Loucy (cell line): Measurements from ENCODE around the gene PINK1.

Experiments
- H2AFZ ChIP-seq: fragments of 200-600 bp; sonication (generic); 2 replicates; pipeline ENCODE4 v1.6.0; 2016; ENCODE audit warnings: antibody characterized with exemption, mild to moderate bottlenecking, low read length, moderate library complexity
- H3F3A ChIP-seq: fragments of 200-600 bp; 2 replicates; pipeline ENCODE4 v1.6.0; 2016; ENCODE audit warnings: antibody characterized with exemption, low read depth, mild to moderate bottlenecking
- H3K27me3 ChIP-seq: fragments of 200-600 bp; sonication (generic); 2 replicates; pipeline ENCODE4 v1.6.1; 2014; ENCODE audit warnings: low read length, mild to moderate bottlenecking; ENCODE audit not compliant: insufficient read depth, poor library complexity, severe bottlenecking
- H3K36me3 ChIP-seq: fragments of 200-600 bp; sonication (generic); 2 replicates; pipeline ENCODE4 v1.6.1; 2016; ENCODE audit warnings: low read length; ENCODE audit not compliant: insufficient read depth
- H3K4me1 ChIP-seq: fragments of 200-600 bp; sonication (generic); 2 replicates; pipeline ENCODE4 v1.5.1; 2014; ENCODE audit warnings: low read length, mild to moderate bottlenecking; ENCODE audit not compliant: insufficient read depth, poor library complexity, severe bottlenecking
- H3K4me2 ChIP-seq: fragments of 200-600 bp; sonication (generic); 2 replicates; pipeline ENCODE4 v1.6.0; 2014; ENCODE audit warnings: antibody characterized with exemption, low read length, low read depth, mild to moderate bottlenecking; ENCODE audit not compliant: poor library complexity, severe bottlenecking
- H3K4me3 ChIP-seq: fragments of 200-600 bp; sonication (generic); 2 replicates; pipeline ENCODE4 v1.5.1; 2014; ENCODE audit warnings: low read length, mild to moderate bottlenecking, mixed read lengths; ENCODE audit not compliant: poor library complexity, severe bottlenecking
- H3K79me2 ChIP-seq: fragments of 200-600 bp; sonication (generic); 2 replicates; pipeline ENCODE4 v1.6.1; 2014; ENCODE audit warnings: low read length; ENCODE audit not compliant: insufficient read depth
- H3K9ac ChIP-seq: fragments of 200-600 bp; sonication (generic); 2 replicates; pipeline ENCODE4 v1.6.0; 2014; ENCODE audit warnings: mild to moderate bottlenecking, low read depth, low read length, moderate library complexity; ENCODE audit not compliant: poor library complexity, severe bottlenecking
- H3K9me2 ChIP-seq: fragments of 200-600 bp; sonication (generic); replicated peaks from 2 replicates; pipeline ENCODE4 v1.6.1; 2016; ENCODE audit warnings: low read depth, low read length, mixed read lengths
- H3K9me3 ChIP-seq: fragments of 200-600 bp; sonication (generic); 2 replicates; pipeline ENCODE4 v1.6.1; 2014; ENCODE audit warnings: mild to moderate bottlenecking, antibody characterized with exemption, low read length, low read depth; ENCODE audit not compliant: insufficient read depth
- H4K20me1 ChIP-seq: fragments of 200-600 bp; sonication (generic); 2 replicates; pipeline ENCODE4 v1.6.0; 2014; ENCODE audit warnings: antibody characterized with exemption, low read length, mild to moderate bottlenecking; ENCODE audit not compliant: insufficient read depth, poor library complexity, severe bottlenecking
- EZH2phosphoT487 ChIP-seq: fragments of 200-600 bp; IDR thresholded peaks from 2 replicates; pipeline ENCODE4 v1.6.1; 2018; ENCODE audit warnings: antibody characterized with exemption, mild to moderate bottlenecking, moderate library complexity, borderline replicate concordance
- TF ChIP-seq, protein P1 (sequence below): fragments of 200-600 bp; sonication (generic); conservative IDR thresholded peaks from 2 replicates; pipeline ENCODE4 v1.5.1; 2014; ENCODE audit warnings: mild to moderate bottlenecking, antibody characterized with exemption, low read length

Gene PINK1

DNA sequence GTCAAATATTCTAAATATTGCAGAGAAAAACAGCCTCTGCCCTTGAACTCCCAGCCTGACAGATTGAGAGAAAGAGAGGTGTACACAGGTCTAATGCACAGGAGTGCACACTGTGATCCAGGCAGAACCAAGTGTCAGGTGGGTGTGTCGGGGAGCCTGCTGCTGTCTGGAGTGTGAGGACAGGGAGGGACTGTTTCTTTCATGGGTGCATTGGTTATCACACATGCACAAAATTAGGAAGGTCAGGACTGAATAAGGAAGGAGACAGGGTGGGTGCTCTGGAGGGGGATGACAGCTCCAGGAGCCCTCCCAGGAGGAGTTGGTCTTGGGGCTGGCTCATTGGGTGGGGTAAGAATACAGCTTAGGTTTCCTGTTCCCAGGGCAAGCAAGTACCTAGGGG is 13.3 kb upstream of the PINK1 start:
- TF ChIP-seq EZH2phosphoT487: no peak
- TF ChIP-seq, protein P1, sequence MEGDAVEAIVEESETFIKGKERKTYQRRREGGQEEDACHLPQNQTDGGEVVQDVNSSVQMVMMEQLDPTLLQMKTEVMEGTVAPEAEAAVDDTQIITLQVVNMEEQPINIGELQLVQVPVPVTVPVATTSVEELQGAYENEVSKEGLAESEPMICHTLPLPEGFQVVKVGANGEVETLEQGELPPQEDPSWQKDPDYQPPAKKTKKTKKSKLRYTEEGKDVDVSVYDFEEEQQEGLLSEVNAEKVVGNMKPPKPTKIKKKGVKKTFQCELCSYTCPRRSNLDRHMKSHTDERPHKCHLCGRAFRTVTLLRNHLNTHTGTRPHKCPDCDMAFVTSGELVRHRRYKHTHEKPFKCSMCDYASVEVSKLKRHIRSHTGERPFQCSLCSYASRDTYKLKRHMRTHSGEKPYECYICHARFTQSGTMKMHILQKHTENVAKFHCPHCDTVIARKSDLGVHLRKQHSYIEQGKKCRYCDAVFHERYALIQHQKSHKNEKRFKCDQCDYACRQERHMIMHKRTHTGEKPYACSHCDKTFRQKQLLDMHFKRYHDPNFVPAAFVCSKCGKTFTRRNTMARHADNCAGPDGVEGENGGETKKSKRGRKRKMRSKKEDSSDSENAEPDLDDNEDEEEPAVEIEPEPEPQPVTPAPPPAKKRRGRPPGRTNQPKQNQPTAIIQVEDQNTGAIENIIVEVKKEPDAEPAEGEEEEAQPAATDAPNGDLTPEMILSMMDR: no peak

DNA sequence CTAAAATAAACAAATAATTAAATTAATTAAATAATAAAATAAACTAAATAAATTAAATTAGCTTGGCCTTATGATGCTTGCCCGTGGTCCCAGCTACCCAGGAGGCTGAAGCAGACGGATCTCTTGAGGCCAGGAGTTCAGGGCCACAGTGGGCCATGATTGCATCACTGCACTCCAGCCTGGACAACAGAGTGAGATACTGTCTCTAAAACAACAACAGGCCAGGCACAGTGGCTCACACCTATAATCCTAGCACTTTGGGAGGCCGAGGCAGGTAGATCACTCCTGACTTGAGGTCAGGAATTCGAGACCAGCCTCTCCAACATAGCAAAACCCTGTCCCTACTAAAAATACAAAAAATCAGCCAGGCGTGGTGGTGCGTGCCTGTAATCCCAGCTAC is 12.2 kb upstream of the PINK1 start:
- Histone ChIP-seq H3K79me2 (no peaks in the 10 kb centered on the region), H3K9me2 (no peaks in the 10 kb centered on the region), H3K4me3 (no peak overlapping the region), H3F3A (no peaks in the 10 kb centered on the region), H3K27me3 (no peaks in the 10 kb centered on the region), H3K36me3 (no peaks in the 10 kb centered on the region), H2AFZ (no peak overlapping the region), H3K9ac (no peak overlapping the region), H4K20me1 (no peaks in the 10 kb centered on the region), H3K4me1 (no peaks in the 10 kb centered on the region), H3K4me2 (no peak overlapping the region), H3K9me3 (no peaks in the 10 kb centered on the region)
- TF ChIP-seq EZH2phosphoT487: no peak
- TF ChIP-seq, protein P1: no peak

More for the DNA sequence above, 13.3 kb upstream of the PINK1 start:
- no peaks in the 10 kb centered on the region for H3K4me1 ChIP-seq
- H3K36me3 ChIP-seq: no peaks in the 10 kb centered on the region
- no peaks in the 10 kb centered on the region for H4K20me1 ChIP-seq
- H3F3A ChIP-seq: no peaks in the 10 kb centered on the region
- no peaks in the 10 kb centered on the region for H3K27me3 ChIP-seq
- H2AFZ ChIP-seq: no peak overlapping the region
- no peak overlapping the region for H3K4me3 ChIP-seq
- H3K9me2 ChIP-seq: no peaks in the 10 kb centered on the region
- H3K79me2 ChIP-seq: no peaks in the 10 kb centered on the region
- no peak overlapping the region for H3K4me2 ChIP-seq
- no peak overlapping the region for H3K9ac ChIP-seq
- H3K9me3 ChIP-seq: no peaks in the 10 kb centered on the region

DNA sequence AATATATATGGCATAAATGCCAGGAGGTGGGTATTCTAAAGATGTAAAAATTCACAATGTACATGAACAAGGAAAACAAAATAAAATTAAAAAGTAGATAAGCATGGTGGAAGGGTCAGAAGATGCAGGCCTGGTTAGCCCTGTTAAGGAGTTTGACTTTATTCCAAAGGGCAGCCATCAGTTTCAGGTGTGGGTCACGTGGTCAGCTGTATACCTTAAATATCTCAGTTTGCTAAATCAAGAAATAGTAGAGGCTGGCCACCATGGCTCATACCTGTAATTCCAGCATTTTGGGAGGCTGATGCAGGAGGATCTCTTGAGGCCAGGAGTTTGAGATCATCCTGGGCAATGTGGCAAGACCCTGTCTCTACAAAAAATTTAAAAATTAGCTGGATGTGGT is 8.5 kb upstream of the PINK1 start:
- Histone ChIP-seq H3K9me2 (no peaks in the 10 kb centered on the region), H3K9ac (no peak overlapping the region), H2AFZ (0 out of 2 replicates have a peak overlapping the region, but pooled peaks have one; percentile 24), H3K4me3 (no peak overlapping the region), H3K9me3 (0 out of 2 replicates have a peak, but pooled peaks cover 3% of the 10 kb centered on the region), H4K20me1 (no peaks in the 10 kb centered on the region), H3K4me1 (no peaks in the 10 kb centered on the region), H3K27me3 (no peaks in the 10 kb centered on the region), H3K4me2 (no peak overlapping the region), H3F3A (no peaks in the 10 kb centered on the region), H3K79me2 (no peaks in the 10 kb centered on the region), H3K36me3 (no peaks in the 10 kb centered on the region)
- no peak for TF ChIP-seq EZH2phosphoT487
- TF ChIP-seq, protein P1: no peak
